HG03025 (cell line): ENCODE measurements around the gene PSPN.
"Not testable (repeated sequence)": the region's sequence is repeated elsewhere in the genome, so short reads cannot be mapped to it uniquely, and the experiment has no call there.

Experiments used
- ATAC-seq: cut with Tn5 transposase; IDR thresholded peaks from one replicate; pipeline ENCODE4 v1.9.1; 2021; ENCODE audit warnings: mild to moderate bottlenecking, moderate library complexity; ENCODE audit not compliant: unreplicated experiment, low FRiP score

Gene PSPN

DNA sequence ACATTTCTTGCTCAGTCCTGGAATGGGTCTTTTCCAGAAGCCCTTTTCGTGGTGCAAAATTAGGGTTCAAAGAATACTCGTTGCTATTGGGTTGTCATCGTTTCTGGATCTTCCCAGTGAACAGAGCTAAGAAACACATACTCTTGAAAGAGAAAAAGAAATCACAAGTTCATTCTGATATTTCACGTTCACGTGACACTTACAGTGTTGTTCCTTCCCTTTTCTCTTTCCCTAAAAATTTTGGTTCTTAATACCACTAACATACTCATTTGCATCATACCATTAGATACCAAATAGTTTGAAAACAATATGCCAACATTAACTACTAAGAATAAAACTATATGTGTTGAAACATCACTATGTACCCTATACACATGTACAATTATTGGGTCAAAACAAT is 30.7 kb upstream of the PSPN start:
- ATAC-seq, result no peak

DNA sequence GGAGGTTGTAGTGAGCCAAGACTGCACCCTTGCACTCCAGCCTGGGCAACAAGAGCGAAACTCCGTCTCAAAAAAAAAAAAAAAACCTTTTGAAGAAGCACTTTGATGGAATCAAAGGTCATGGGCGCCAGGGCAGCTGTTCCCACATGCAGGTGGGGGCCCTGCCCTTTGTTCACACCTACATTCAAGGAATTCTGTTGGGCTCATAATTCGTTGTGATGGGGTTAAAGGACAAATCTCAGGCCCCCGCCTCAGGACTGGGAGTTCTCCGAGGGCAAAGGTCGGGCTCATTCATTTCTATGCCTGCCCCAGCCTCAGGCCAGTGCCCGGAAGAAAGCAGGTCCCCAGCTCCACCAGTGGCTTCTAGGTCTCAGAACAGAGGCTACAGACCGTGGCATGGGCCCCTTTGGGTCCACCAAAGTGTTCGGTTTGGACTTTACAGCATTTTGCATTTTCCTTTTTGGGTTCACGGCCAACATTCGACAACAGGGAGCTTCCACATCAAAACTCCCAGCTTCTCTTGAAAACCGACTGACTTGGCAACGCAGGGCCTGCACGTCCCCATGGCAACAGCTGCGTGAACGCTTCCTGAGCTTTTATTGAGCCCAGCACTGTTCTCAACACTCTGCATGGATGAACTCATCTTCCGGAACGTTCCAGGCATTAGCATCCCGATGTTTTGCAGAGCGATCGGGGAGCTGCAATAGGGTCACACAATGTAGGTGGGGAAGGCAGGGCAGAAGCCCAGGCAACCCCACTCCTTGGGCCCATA is 27.3 kb upstream of the PSPN start:
- ATAC-seq, result no peak

GRCh38 chr19:6402058-6402457 is 26.3 kb upstream of the PSPN start:
- no peak for ATAC-seq

- ATAC-seq, result not testable (repeated sequence)
Observed at GRCh38 chr19:6400062-6400944, 24.6 kb upstream of the PSPN start.

GRCh38 chr19:6396305-6396704 is 20.6 kb upstream of the PSPN start:
- ATAC-seq, result no peak

DNA sequence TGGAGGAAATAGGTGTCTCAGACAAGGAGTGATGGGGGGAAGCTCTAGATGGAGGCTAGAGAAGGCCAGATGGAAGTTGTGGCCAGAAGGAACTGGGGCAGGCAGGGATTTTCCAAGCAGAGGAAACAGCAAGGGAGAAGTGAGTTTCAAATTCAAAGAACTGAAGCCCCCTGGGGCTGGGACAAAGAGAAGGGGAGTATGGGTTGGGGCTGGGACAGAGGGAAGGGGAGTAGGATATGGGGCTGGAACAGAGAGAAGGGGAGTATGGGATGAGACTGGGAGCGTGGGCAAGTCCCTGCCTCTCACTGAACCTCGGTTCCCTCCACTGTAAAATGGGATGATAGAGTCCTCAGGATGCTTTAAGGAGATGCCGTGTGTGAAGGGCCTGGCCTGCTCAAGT is 19.1 kb upstream of the PSPN start:
- ATAC-seq, result no peak

DNA sequence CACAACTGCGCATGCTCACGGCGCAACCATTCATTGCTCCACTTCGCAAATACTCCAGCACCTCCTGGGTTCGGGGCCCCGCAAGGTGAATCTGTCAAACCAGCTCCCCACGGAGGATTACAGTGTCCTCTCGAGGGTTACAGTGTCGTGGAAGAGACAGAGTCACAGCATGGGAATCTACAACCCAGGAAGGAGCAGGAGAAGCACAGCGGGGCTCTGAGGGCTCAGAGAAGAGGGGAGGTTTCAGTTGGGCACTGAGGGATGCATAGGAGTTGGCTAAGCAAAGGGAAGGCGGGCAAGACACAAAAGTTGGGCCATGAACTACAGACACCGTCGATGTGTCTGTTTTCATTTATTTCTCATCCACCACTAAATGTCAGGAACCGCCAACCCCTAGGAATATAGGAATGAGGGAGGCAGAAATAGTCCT is 18.3 kb upstream of the PSPN start:
- ATAC-seq, result no peak

DNA sequence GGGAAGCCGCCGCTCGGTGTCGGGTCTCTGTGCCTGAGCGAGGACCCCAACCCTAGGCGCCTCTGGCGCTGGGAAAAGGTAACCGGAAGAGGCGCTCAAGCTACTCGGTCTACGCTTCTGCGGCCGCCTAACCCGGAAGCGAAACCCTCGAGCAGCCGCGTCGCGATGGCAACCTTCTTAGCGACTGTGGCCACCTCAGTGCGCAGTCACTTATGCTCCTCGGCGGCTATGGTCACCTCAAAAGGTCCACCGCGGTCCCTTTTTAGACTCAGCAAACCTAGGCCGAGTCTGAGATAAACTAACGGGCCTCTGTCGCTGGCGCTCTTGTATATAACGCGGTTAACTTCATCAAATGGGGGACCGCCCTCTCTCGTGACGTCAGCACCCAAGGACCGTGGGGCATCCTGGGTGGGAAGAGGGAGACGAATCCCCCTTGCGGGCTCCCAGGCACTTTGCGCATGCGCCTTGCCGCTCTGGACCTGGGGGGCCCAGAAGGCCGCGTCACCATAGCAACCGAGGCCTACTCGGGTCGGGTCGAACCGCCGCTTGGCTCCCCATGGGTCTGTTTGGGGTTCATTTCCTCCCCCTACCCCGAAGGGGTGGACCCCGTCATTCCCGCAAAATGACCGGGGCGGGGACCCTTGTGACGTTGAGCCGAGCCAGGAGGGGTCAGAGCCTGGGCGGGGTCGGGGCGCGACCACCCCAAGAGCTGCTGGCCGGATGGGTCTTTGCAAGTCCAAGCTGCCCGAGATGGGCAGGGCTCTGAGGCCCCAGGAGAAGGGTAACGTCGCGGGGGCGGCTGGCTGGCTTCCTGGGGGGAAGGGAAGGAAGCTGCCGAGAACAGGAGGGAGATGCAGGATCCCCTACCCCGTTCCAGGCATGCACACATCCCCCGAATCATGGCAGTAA is 17.6 kb upstream of the PSPN start, which contains the start of gene GTF2F1:
GTF2F1 (minus strand) TSS at position 91 of the 909 bp plus-strand sequence. CDS start 169 bp downstream, outside the sequence.
- peak; percentile 70 for ATAC-seq

- no peak for ATAC-seq
Observed at GRCh38 chr19:6392221-6393073, 16.7 kb upstream of the PSPN start.

DNA sequence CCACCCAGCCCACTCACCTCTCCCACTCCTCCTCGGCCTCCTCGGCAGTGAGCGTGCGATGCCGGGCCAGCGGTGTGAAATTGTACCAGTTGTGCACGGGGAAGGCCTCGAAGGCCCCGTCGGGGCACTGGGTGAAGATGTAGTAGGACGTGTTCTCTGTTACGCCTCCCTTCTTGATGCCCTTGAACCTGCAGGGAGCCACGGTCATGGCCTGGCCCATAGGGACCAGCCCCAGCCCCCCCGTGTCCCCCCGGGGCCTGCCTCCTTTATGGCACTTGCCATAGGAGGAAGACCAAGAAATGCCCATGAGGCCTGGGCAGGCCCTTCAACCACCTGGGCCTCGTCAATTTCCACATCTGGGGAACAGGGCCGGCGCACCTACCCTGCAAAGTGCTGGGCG is 11.6 kb upstream of the PSPN start:
- ATAC-seq, result no peak

DNA sequence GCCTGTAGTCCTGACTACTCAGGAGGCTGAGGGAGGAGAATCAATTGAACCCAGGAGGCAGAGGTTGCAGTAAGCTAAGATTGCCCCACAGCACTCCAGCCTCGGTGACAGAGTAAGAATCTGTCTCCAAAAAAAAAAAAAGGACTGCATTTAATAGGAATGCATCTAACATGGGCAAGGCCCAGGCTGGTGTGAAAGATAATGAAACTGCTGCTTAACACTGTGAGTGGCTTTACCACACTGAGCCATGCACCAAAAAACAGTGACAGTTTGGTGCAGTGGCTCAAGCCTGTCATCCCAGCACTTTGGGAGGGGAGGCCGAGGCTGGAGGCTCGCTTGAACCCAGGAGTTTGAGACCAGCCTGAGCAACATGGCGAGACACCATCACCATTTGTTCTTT is 8.6 kb upstream of the PSPN start:
- ATAC-seq, result no peak

GRCh38 chr19:6383188-6383587 is 7.5 kb upstream of the PSPN start:
- ATAC-seq, result no peak

GRCh38 chr19:6381030-6381750 is 5.5 kb upstream of the PSPN start:
- ATAC-seq, result no peak

DNA sequence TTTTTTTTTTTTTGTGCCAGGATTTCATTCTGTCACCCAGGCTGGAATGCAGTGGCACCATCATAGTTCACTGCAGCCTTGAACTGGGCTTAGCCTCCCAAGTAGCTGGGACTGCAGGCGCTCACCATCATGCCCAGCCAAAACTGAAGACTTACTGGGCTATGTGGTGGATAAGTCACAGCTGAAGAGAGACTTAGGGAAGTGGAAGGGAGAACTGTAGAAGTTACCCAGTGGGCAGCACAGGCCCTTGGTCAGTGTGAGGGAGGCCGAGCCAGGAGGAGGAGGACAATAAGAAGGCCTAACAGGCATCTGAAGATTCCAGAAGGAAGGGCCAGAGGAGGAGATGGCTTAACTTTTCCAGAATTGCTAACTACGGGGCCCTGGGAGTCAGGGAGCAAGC is 4.0 kb upstream of the PSPN start:
- ATAC-seq, result no peak

DNA sequence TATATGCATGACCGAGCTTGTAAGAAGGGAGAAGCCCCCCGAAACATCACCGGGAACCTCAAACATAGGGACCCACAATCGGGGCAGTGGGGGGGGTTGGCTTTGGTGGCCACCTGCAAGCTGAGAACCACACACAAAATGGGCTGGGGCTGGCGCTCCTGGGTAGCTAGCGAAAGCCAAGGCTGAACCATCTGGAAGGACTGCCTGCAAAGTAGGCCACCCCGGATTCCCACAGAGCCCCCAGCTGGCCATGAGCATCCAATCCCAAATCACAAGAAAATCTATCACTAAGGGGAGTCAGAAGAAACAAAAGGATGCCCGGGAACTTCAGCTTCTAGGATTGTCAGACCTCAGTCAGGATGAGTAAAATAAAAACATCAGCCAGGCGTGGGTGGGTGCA is 2.8 kb upstream of the PSPN start:
- ATAC-seq, result no peak

GRCh38 chr19:6378041-6378440 is 2.3 kb upstream of the PSPN start:
- ATAC-seq, result no peak

DNA sequence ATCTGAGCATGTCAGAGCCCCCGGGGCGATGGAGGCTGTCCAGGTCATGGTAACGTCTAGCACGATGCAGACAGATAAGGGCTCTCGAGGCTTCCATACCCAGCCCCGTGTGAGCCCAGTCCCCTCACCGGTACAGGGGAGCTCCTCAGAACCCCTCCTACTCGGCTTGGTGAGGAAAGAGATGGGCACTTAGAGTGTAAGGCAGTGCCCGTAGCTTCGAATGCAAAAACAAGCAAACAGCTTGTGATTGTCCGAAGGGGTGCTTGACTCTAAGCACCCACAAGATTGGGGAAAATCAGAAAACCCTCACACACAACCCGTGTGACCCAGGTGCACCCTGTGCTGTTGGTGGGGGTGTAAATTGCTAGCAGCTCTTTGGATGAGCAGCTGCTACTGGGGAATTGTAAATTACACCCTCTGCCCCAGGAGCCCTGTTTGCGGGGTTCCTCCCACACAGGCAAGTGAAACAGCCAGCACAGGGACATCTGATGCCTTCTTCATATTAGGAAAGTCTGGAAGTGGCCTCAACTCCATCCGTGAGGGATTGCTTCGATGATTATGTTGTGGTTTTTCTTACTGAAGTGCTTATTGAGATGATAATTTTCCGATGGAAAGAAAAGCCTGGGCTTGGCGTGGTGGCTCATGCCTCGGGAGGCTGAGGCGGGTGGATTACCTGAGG is 918 bp upstream of the PSPN start:
- ATAC-seq, result no peak

GRCh38 chr19:6374711-6375410 is 872 bp downstream of the PSPN start:
- ATAC-seq, result no peak
